GM18520 (cell line): ENCODE measurements around the gene TMPRSS11D.

Experiments
- ATAC-seq: cut with Tn5 transposase; IDR thresholded peaks from one replicate; pipeline ENCODE4 v1.9.1; 2021; ENCODE audit not compliant: unreplicated experiment

The TMPRSS11D gene

DNA sequence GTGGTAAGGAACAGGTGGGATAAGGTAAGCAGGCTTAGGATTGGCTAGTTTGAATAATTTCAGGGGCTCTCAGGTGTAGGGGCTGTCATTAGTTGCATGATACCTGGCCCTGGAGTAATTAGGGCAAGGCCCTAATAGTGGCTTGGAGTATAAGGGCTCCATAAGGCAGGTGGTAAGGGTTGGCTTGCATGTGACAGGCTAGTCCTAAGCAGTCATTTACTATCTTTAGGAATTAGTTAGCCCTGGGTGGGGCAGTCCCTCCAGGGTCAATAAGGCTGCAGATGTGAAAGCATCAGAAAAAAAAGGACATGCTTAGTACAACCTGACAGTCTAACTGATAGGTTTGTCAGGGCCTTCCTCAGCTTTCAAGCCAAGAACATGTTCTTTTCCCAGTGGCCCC, 7.8 kb upstream of the TMPRSS11D start:
- no peak for ATAC-seq

DNA sequence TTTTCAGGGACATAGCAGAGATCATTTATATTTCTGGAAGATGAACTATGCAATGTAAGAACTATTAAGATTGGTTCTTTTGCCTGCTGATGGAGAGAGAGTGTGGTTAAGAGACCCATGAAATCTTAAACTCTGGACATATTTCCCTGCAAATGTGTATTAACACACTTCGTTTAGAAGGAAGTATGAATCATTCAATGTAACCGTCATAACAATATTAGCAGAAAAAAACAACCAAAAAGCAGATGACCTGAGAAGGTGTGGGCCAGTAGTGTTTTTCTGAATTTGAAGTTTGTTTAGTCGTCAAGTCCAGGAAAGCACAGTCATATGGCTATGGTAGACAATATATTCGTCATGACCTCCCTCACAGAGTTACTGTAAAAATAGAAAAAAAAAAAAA, 2.5 kb upstream of the TMPRSS11D start:
- ATAC-seq, result no peak

DNA sequence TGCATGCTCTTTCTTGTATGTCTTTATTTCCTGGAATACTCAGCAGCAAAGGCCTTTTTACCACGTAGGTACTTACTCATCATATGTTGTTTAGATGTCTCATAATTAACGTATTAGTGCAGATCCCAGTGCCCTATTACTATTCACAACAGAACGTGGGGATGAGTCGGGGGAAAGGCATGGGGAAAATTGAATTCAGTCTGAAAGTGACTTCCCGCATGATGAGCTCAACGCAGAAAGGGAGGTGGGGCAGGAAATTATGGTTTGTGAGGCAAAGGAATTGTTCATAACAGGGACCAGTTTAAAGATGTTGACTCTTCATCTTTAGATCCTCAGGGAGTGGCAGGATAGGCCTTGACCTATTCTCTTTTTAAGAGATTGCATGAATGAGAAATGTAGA, 2.0 kb upstream of the TMPRSS11D start:
- no peak for ATAC-seq

DNA sequence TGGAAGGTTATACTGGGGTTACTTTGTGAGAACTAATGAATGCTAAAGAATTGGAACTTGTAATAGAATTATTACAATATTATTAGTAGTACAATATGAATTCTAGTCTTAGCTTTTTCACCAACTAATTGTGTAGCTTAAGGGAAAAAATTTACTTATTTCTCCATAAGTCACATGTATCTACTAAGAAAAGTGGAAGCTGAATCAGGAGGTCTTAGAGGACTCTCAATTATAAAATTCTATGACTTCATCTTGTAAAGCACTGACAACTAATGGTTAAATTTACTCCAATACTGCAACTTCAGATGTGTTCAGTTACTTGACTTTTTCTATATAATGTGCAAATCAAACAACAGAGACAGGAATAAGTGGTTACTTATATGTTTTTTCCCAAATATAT, 899 bp upstream of the TMPRSS11D start:
- ATAC-seq, result no peak

DNA sequence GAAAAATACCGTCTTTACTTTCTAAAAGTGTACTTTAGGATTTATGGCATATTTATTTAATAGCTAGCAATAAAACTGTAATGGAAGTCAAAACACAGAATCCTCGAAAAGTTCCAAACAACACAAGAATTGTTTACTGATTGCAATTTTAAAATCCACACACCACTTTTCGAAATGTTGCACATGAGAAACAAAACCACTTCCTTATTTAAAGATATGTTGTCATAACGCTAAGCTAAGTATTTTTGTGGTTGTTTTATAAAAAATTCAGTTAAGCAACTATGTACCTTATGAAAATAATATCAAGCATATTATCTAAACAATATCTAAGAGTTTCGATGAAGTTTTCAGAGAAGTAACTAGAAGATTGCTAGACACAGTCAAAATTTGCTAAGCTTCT, 344 bp downstream of the TMPRSS11D start:
- no peak for ATAC-seq

DNA sequence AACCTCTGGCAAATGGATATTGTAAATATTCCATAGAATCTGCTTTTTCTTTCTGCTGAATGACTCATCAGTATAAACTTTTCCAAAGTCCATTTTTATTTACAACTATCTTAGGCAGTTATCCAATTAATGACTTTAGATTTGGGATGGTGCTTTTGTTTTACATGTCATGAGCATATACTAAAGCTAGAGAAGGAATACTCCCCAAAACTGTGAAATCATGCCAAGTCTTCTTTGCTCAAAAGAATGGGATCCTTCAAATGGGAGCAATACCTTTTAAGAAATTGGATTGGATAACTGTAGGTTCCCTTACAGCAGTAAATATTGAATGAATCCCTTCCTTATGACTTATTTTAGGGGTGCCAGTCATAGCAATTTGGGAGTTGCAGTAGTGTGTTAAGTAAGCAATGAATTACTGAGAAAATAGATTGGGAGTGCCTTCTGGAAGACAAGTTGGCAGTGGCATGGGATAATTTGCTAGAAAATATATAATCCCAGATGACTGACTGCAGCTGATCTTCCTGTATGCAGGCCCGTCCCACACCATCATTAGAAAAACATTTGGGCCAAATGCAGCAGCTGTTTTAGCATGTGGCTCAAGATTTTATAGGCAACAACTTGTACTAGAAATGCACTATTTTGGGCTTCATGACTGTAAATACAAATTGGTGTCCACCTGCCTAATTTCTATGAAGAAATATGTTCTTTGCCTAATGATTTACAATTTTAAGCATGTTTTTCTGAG, 2.8 kb downstream of the TMPRSS11D start:
- ATAC-seq, result no peak

DNA sequence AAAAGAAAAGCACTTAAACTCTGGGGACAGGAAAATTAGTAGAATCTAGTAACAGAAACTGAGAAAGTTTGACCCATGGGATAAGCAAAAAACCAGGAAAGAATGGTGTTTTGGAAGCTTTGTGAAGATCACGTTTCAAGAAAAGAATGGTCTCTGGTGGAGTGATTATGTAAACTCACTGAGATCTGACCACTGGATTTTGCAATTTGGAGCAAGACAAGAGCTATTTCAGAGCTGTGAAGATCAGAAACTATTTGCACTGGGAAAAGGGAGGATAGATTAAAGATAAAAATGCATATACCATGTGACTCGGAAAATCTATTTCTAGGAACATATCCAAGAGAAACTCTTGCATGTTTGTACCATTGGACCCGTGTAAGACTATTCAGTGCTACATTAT, 4.3 kb downstream of the TMPRSS11D start:
- ATAC-seq, result no peak

DNA sequence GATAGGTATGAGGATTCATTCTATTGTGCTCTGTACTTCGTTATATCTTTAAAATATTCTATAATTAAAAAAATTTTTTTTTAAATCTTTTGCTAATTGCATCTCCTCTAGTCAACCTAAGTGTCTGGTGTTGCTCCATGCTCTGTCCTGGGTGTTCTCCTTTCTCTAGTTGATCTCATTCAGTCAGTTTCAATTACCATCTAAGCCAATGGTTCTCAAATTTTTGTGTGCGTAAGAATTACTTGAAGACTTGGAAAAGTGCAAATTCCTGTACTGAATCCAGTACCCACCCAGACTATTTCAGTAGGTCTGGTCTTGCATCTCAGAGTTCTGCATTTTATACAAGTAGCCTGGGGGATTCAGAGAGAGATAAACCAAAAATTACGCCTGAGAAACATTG, 6.7 kb downstream of the TMPRSS11D start:
- no peak for ATAC-seq

DNA sequence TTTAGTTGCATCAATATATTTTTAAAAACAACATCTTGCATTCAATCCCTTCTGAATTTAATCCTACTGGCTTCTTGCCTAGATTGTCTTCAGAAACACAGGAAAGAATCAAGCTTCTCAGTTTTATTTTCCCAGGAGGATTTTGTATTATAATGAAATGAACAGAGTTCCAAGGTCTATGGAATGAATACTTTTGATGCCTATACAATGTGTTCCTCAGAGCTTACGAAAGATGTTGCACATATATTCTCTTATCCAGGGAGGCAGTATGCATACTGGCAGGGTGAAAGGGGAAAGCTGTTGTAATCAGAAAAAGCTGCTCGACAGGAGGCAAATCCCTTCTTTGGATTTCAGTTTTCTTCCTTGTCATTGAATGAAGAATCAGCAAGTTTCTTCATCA, 8.8 kb downstream of the TMPRSS11D start:
- no peak for ATAC-seq

DNA sequence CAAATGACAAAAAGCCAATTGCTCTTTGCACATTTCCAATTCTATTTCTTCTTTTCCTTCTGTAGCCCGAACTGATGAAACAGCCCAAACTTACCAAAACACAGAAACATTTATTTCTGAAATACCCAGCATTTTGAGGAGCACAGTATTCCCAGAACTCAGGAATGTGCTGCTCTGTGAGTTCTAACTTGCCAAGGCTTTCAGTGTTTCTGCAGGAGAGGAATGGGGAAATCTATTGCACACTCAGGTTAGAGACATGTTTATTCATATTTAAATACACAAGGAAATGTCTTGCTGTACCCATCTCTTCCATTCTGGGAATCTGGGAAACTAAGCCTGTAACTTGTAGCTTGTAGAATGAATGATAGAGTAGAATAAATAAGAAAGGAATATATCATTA, 10.7 kb downstream of the TMPRSS11D start:
- ATAC-seq, result no peak

DNA sequence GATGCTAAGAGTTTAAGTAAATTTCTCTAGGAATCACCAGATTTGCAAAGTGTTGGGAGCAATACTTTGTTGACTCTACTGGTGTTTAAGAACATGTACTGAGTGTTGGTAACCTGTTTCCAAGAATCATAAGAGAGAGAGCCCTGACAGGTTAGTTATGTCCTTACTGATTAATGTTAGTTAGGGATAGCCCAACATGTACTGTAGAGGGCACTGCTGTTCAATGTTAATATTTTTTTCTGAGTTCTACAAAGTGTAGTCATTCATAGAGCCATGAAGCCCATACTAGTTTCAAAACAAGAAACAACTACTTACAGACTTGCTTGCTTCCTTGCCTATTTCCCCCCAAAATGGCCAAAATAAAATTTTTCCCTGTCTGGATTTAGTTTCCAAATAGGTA, 11.9 kb downstream of the TMPRSS11D start:
- ATAC-seq, result peak; percentile 69

DNA sequence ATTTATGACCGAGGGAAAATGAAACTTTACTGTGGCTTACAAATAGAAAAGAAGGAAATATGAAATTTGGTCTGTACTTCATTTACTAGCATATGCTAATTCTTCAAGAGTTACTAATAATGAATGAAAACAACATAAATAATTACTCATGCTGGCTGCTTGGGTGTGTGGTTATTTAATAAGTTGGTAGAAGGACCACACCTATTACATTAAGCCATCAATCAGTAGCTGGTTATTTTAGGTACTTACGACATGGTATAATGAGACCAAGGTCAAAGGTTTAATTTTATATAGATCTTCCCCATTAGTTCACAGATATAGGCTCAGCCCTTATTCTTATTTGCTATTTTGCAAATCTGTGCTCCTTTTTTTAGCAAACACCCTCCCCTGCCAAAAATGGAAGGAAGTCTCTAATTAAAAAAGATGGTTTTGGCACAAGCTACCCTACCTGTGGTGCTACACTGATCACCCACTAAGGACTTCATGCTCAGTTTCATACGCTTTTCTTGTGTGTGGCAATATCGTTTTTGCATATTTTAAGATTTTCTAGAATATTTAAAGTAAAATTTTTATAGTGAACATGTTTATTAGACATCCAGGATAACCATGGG, 14.1 kb downstream of the TMPRSS11D start:
- ATAC-seq, result no peak

DNA sequence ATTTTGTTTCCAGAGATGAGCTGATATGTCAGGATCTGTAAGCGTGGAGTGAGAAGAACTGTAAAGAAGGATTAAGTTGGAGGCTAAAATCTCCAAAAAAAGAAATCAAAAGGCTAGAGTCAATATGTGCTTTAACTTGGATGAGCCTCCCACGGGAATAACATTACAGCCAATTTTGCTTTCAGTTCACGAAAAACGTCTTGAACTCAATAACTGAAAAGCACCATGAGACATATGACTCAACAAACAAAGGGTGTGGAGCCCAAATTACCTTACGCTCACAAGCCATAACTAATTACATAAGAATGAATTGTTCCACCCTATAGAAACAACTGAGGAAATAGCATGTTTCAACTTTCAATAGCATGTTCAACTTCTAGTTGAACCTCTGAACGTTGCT, 22.3 kb downstream of the TMPRSS11D start:
- peak; percentile 59 for ATAC-seq

DNA sequence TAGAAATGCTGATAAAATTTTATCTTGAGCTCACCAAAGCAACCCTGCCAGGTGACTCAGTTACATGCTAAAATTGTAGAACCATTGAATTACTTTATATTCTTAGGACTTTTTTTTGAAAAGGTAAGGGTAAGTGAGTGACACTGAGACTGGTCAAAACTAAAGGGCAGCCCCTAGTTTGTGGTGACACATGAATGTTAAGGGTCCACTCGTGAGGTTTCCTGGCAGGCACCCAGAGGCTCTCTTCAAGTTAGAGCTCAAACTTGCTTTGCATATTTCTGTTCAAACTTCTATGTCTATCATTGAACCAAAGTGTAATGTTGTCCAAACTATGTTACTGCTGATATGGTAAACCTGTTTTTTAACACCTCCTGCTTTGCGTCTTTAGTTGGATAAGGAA, 30.5 kb downstream of the TMPRSS11D start:
- no peak for ATAC-seq

DNA sequence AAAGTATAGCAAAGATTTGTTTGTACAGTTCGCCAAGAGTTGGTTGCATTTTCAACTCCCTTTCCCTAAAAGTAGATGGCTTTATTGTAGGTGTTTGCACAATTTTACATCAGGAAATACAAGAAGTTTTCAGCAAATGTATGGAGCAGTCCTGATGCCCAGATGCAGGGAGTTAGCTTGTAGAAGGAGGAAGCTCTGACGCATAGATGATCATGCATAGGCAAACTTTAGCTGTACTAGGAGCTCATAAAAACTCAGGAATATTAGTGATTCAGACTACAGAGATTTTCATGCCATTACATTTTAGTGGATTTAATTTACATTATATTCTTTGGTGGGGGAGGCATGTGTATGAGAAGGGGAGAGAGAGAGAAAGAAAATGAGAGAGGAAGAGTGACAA, 62.9 kb downstream of the TMPRSS11D start:
- ATAC-seq, result no peak

DNA sequence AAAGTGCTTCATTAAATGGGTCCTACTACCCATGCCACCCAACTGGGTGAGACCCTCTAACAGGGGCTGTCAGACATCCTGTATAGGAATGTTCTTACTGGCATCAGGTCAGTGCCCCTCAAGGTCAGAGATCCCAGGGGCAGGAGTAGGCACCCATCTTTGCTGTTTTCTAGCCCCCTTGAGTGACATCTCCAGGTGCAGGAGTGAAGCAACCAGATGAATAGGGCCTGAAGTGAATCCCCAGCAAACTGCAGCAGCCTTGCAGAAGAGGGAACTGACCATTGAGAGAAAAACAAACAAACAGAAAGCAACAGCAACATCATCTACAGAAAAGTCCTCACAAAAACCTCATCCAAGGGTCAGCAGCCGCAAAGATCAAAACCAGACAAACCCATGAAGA, 73.8 kb downstream of the TMPRSS11D start:
- no peak for ATAC-seq

DNA sequence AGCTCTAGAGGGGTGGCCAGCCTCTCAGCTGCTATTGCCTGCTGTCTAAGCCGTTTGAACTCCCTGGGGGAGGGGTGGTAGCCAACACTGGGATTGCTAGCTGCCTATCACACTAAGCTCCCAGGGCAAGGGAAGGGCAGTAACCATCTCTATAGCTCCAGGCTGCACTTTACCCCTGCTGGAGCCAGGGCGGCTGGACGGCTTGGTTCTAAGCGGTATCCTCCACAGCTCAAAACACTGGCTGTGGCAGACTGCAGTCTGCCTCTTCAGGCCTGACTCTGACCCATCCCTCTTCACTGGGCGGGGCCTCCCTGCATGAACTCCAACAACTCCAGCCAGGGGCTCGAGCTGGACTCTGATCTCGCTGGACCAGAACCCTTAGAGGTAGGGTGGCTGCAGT, 74.3 kb downstream of the TMPRSS11D start:
- no peak for ATAC-seq

DNA sequence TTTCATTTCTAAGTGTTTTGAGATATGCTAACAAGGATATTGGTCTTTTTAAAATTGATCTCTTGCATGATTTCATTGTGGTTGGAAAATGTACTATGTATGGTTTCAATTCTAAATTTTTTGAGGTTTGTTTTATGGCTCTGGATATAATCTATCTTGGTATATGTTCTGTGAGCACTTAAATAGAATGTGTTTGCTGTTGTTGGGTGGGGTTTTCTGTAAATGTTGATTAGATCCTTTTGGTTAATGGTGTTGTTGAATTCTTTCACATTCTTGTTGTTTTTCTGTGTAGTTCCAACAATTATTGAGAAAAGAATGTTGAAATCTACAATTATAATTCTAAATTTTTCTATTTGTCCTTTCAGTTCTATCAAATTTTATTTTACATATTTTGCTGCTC, 87.0 kb downstream of the TMPRSS11D start:
- no peak for ATAC-seq

DNA sequence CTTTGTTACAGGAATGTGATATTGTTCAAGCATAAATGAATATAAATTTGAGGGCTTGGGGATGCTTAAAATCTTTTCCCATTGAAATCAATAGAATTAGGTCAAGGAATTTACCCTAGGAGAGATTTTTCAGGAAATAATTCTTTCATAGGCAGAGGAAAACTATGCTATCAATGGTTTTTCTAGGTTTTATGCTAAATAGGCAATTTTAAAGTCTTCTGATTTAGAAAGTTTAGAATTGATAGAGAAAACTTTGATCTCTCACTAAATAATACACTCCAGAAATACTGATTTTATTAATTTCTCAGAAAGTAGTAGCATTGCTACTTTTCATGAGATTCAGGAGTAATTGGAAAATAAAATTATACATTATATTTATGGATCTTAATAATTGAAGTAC, 93.1 kb downstream of the TMPRSS11D start:
- no peak for ATAC-seq

DNA sequence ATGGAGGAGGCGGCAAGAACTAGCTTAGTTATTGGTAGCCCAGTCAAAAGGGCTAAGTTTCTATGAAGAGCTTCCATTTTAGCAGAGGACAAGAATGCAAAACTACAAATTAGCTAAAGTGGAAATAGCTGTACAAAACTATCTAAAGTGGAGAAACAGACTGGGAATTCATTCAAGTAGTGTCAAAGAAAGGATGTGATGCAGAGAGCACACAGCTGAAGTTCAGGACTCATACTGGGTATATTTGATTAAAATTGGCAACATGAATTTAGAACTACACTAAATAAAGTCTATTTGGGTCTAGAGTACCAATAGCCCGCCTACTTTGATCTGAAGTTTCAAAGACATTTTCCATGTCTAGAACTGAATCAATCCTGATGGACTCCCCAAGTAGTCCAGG, 96.5 kb downstream of the TMPRSS11D start:
- no peak for ATAC-seq

DNA sequence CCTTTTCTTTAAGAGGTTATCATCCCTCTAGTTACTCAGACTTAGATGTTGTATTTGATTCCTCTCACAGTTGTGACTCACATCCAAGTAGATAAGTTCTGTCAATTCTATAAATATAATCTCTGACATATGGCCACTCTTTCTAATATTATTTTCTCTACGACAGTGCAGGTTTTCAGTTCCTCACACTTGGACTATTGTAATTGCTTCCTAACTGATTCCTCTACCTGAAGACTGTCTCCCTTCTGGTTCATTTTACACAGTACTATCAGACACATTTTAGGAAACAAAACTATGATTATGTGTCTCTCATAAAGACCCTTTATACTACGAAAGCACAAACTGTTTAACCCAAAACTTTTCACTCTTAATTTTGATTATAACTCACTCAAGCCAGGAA, 98.3 kb downstream of the TMPRSS11D start:
- ATAC-seq, result no peak

DNA sequence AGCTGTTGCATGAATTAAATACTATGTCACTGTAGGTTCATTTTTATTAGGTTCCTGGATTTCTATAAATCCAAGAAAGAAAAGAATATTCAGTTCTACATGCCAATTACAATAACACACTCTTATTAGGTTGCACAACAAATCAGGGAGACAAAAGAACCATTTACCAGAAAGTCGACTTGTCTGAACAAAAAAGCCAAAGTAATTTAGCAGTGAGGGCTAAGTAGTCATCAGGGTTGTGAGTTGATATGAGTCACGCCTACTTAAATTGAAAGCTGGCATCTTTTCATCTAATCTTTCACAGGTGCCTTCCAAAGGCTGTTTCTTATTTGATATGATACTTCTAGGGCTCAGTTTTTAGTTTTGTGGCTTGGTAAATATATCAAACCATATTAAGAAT, 104.2 kb downstream of the TMPRSS11D start:
- no peak for ATAC-seq

DNA sequence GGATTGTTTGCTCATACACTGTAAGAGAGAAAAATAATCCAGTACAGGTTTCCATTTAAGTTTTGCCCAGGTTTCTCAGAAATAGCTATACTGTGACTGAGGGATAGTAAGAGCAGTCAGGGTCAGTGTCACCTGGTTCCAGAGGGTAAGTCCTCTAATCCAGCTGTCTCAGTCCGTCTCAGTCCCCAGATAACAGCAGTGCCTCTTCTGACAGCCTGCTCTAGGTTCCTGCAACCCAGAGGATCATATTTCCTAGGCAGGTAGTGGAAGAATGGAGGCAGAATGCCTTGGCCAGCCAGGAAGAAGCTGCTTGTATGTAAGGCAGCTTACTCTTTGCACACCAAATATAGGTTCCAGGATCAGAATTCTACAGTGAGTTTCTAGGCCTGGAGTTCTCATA, 107.1 kb downstream of the TMPRSS11D start:
- no peak for ATAC-seq
